HL-60/S4 (cell line): ENCODE results near the gene RIPOR2.
"Not testable (repeated sequence)": the region's sequence is repeated elsewhere in the genome, so short reads cannot be mapped to it uniquely, and the experiment has no call there.

Source experiments
- in situ Hi-C: fragments of 300-500 bp; cut with MboI; formaldehyde crosslinking; loops from 2 replicates; pipeline ENCODE4 v1.14.3; 2022; ENCODE audit warnings: low sequenced_read_pairs

The RIPOR2 gene

GRCh38 chr6:24880451-24880850, 55.3 kb downstream of the RIPOR2 start:
- in situ Hi-C loops: no loop called here

GRCh38 chr6:24879351-24879750, 56.4 kb downstream of the RIPOR2 start:
- in situ Hi-C loops: no loop called here

DNA sequence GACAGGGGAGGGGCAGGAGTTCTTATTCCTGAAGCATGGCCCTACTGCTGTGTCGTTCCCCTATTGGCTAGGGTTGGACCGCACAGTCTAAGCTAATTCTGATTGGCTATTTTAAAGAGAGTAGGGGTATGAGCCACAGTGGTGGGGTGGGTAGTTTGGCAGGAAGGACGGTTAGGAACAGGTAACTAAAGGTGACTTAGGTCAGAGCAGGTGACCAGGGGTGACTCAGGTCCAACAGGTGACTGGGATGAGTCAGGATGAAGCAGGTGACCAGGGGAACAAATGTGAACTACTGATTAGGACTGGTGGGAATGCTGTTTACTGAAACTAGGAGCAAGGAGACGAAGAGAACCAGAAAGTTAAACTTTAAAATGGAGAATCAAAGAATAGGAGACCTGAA, 58.0 kb downstream of the RIPOR2 start:
- in situ Hi-C loops: not testable (repeated sequence)

GRCh38 chr6:24876499-24877465, 59.0 kb downstream of the RIPOR2 start:
- in situ Hi-C loops: no loop called here

DNA sequence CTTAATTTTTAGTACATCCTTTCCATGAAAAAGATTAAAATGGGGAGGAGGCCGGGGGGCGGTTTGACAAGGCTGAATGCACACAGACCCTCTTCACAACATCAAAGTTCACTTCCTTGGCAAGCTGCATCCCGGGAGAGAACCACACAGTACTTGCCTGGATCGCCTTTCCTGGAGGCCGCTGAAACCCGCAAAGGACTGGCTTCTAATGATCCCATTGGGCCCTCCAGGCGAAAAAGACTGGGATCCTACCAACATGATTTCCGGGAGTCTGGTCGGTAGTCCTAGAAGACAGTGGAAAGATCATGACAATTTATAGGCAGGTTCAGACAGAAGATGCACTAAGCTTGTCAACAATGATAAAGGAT, 60.2 kb downstream of the RIPOR2 start:
- in situ Hi-C loops: no loop called here

DNA sequence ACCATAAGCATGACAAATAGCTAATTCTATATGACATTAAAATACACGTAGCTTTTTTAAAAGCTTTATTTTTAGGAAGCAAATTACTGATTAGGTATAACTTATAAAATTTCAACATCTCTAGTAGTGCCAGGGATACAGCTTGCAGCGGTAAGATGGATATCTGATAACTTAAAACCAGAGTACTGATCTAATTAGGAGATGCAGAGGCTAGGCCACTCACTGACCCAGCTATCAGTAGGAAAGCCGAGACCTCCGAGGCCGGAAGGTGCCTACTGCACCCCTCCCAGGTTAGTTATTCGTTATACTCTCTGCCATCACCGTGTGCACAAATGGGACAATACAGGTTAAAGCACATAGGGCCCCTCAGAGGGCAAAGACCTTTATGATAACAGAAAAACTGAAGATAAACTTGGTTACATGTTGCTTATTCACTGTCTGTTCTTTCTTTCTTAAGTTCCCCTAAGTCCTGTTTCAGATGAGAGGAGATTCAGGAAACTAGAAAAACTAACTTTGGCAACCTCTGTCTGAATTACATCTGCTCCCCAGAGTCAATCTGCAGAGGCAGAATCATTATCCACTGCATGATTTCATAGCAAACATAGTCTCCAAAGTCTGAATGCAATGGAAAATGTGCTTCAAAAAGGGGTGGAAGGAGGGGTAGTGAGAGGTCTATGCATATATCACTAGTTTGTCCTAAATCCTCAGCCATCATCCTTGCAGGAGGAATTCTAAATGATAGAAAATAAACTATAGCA, 60.8 kb downstream of the RIPOR2 start:
- in situ Hi-C loops: no loop called here

GRCh38 chr6:24874128-24874527, 61.6 kb downstream of the RIPOR2 start:
- in situ Hi-C loops: no loop called here

DNA sequence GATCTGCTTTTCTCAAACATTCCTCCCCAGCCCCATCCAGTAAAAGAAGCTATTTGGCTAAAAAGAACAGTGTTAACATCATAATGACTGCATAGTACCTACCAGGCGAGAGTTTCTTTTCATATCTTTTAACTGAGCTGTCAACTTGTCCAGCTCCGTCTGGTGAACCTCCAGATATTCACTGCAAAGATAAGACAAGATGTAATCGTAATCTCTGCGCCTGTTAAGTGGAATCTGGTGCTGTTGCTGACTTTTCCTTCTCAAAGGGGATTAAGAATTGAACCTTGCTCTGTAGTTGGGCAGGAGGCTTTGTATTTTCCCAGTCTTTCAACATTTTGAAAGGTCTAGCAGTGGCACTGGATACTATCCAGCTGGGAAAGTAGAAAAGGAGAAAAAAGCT, 63.0 kb downstream of the RIPOR2 start:
- in situ Hi-C loops: no loop called here

DNA sequence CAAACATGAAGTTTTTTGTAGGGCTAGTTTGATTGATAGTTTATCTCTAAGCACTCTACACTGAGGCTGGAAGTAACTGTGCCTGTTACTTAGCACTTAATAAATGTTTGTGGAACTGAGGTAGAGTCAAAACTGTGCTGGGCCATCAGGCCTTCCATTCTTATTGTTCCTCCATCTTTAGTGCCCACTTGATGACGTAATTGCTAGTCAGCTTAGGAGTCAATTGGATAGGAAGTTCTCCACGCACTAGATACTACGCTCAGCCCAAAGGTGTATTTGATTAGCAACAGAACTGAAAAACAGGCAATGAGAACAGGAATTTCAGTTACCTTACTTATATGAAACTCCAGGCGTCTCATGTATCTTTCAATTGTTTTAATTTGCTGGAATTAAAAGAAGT, 67.0 kb downstream of the RIPOR2 start:
- in situ Hi-C loops: no loop called here

GRCh38 chr6:24867104-24867703, 68.6 kb downstream of the RIPOR2 start:
- in situ Hi-C loops: no loop called here

- in situ Hi-C loops: no loop called here
Observed at GRCh38 chr6:24865161-24865560, 70.6 kb downstream of the RIPOR2 start.

GRCh38 chr6:24864343-24864742, 71.4 kb downstream of the RIPOR2 start:
- in situ Hi-C loops: no loop called here

DNA sequence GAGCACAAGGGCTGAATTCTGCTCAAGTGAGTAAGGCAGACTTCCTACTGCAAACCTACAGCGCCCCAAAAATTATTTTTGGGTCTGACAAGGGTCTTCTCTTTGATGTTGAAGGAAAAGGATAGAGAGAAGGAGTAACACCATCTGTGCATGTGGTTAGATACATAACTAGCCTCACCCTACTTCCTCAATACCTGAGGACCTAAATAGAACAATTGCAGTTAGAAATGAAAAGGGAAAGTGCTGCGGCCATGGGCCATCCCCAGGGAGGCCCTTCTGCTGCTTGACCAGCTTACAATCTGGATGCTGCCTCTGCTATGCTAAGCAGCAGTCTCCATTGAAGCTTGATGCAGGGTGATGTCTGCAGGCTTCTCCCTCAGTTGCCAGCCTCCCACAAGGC, 73.8 kb downstream of the RIPOR2 start:
- in situ Hi-C loops: no loop called here

GRCh38 chr6:24859608-24860200, 76.1 kb downstream of the RIPOR2 start:
- in situ Hi-C loops: loop anchor here (10.0 kb wide), 1 partner anchor 155 kb away; no protein-coding TSS in a partner anchor

- in situ Hi-C loops: loop anchor here (10.0 kb wide), 1 partner anchor 156 kb away; no protein-coding TSS in a partner anchor
Observed at GRCh38 chr6:24859132-24859531, 76.6 kb downstream of the RIPOR2 start.

GRCh38 chr6:24858177-24858653, 77.5 kb downstream of the RIPOR2 start:
- in situ Hi-C loops: loop anchor here (10.0 kb wide), 1 partner anchor 157 kb away; no protein-coding TSS in a partner anchor

GRCh38 chr6:24856901-24857670, 78.7 kb downstream of the RIPOR2 start:
- in situ Hi-C loops: loop anchor here (10.0 kb wide), 1 partner anchor 158 kb away; no protein-coding TSS in a partner anchor

DNA sequence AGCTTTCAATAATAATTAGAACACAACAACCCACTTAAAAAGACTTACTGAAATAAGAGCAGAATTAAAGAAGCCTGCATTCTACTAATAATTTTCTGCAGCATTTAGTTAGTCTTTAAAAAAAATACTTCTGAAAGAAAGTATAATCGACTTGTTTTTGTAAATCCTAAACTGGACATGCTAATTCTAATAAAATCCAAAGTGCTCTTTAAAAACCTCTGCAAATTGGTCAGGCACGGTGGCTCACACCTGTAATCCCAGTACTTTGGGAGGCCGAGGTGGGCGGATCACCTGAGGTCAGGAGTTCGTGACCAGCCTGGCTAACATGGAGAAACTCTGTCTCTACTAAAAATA, 79.5 kb downstream of the RIPOR2 start:
- in situ Hi-C loops: loop anchor here (10.0 kb wide), 1 partner anchor 159 kb away; no protein-coding TSS in a partner anchor

DNA sequence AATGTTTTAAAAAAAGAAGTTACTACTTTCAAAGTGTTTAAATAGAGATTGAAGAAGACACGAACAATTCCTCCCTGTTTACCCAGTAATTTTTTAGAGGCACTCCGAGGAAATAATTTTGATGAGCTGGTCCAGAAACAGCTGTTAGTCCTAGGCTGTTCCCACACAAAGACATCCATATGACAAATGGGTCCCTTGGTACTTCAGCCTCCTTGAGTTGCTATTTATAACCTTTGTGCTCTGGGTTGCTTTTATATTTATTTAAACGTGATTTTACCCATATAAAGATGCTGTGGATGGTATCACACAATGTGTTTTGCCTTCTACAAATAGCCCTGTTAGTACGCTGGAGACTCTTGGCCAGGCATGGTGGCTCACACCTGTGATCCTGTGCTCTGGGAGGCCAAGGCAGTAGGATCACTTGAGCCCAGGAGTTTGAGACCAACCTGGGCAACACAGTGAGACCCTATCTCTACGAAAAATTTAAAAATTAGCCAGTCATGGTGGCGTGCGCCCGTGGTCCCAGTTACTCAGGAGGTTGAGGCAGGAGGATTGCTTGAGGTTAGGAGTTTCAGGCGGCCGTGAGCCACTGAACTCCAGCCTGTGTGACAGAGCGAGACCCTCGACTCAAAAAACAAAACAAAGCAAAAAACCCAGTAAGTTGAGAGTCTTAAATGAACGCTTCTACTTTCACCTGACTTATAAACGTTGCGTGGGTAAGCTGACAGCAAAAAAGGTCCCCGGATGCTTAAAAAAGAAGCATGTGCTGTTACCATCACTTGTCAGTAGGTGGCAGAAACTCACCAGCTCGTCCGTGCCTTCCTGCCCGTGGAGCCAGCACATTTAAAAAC, 80.1 kb downstream of the RIPOR2 start:
- in situ Hi-C loops: loop anchor here (10.0 kb wide), 1 partner anchor 159 kb away; no protein-coding TSS in a partner anchor
